SK-N-SH (cell line): ENCODE measurements around the gene IL17RC. TPM values are rescaled to one million over a fixed set of nuclear protein-coding genes. Genes with fewer than 3 reads are reported as not detected.

Experiments
- CTCF ChIA-PET: fragments of 300-600, 350-600 bp; formaldehyde crosslinking; extraction: SDS; loops from one replicate; lab custom pipeline; 2021; lab: Yijun Ruan, JAX
- POLR2A ChIA-PET: fragments of 350-600 bp; sonication (Branson Sonifier 250); formaldehyde crosslinking; extraction: SDS; loops from one replicate; lab custom pipeline; 2020; ENCODE audit warnings: antibody characterized with exemption, inconsistent platforms; lab: Yijun Ruan, JAX
- DNase-seq: peaks from one replicate; pipeline ENCODE4 v3.0.0; 2012
- H2AFZ ChIP-seq: fragments of 200-600 bp; sonication (generic); 2 replicates; pipeline ENCODE4 v1.8.1; 2016; ENCODE audit warnings: antibody characterized with exemption, mild to moderate bottlenecking, low read depth
- H3F3A ChIP-seq: fragments of 200-600 bp; sonication (generic); replicated peaks from 2 replicates; pipeline ENCODE3; 2016; ENCODE audit warnings: antibody characterized with exemption, mild to moderate bottlenecking; ENCODE audit not compliant: insufficient read depth
- H3K27ac ChIP-seq, 2 experiments: fragments of 200-500 bp in 1 of 2; fragments of 200-600 bp in 1 of 2; sonication (Bioruptor generic) in 1 of 2; sonication (generic), shearing (Covaris generic) in 1 of 2; 2 replicates each; pipeline versions ENCODE4 v1.5.1 to v1.6.1; 2014 to 2016; ENCODE audit warnings: low read depth in 2 of 2, inconsistent platforms in 1 of 2, low read length in 1 of 2, mild to moderate bottlenecking in 1 of 2, mixed read lengths in 1 of 2
- H3K27me3 ChIP-seq: fragments of 200-600 bp; sonication (generic), shearing (Covaris generic); 2 replicates; pipeline ENCODE4 v1.6.1; 2016; ENCODE audit warnings: mixed run types; ENCODE audit not compliant: insufficient read depth
- H3K36me3 ChIP-seq, 2 experiments: fragments of 200-500 bp in 1 of 2; fragments of 200-600 bp in 1 of 2; sonication (Bioruptor generic) in 1 of 2; sonication (generic) in 1 of 2; replicated peaks in 1 of 2; 2 replicates each; pipeline versions ENCODE3 to v1.5.1; 2014 to 2016; ENCODE audit warnings: low read length in 1 of 2, mild to moderate bottlenecking in 1 of 2; ENCODE audit not compliant: insufficient read depth in 2 of 2, control insufficient read depth in 1 of 2
- H3K4me1 ChIP-seq, 2 experiments: fragments of 200-500 bp in 1 of 2; fragments of 200-600 bp in 1 of 2; sonication (Bioruptor generic) in 1 of 2; sonication (generic), shearing (Covaris generic) in 1 of 2; 2 replicates each; pipeline versions ENCODE4 v1.5.1 to v1.6.1; 2014 to 2016; ENCODE audit warnings: low read depth in 1 of 2, low read length in 1 of 2, mixed run types in 1 of 2; ENCODE audit not compliant: insufficient read depth in 2 of 2, control insufficient read depth in 1 of 2
- H3K4me2 ChIP-seq: fragments of 200-600 bp; sonication (generic), shearing (Covaris generic); 2 replicates; pipeline ENCODE4 v1.6.1; 2017; ENCODE audit warnings: mixed run types
- H3K4me3 ChIP-seq, 2 experiments: fragments of 200-500 bp in 1 of 2; fragments of 200-600 bp in 1 of 2; sonication (Bioruptor generic) in 1 of 2; sonication (generic), shearing (Covaris generic) in 1 of 2; 2 replicates each; pipeline versions ENCODE4 v1.5.1 to v1.8.1; 2014 to 2016; ENCODE audit warnings: low read depth in 2 of 2, inconsistent platforms in 1 of 2, low read length in 1 of 2, mild to moderate bottlenecking in 1 of 2, mixed read lengths in 1 of 2, moderate library complexity in 1 of 2
- H3K79me2 ChIP-seq: fragments of 200-600 bp; sonication (generic); 2 replicates; pipeline ENCODE4 v1.8.1; 2017; ENCODE audit warnings: mild to moderate bottlenecking; ENCODE audit not compliant: insufficient read depth
- H3K9ac ChIP-seq: fragments of 200-600 bp; sonication (generic); 2 replicates; pipeline ENCODE4 v1.6.1; 2017; ENCODE audit warnings: mixed run types
- H3K9me2 ChIP-seq: fragments of 200-600 bp; sonication (generic); 2 replicates; pipeline ENCODE4 v1.6.1; 2017; ENCODE audit warnings: mixed run types
- H3K9me3 ChIP-seq: fragments of 200-600 bp; sonication (generic); 2 replicates; pipeline ENCODE4 v1.6.1; 2017; ENCODE audit warnings: mixed run types, mild to moderate bottlenecking, moderate library complexity
- H4K20me1 ChIP-seq: fragments of 200-600 bp; sonication (generic); 2 replicates; pipeline ENCODE4 v1.6.1; 2017; ENCODE audit warnings: mild to moderate bottlenecking, mixed run types; ENCODE audit not compliant: insufficient read depth
- CHD2 ChIP-seq: fragments of 150-350 bp; IDR thresholded peaks from 2 replicates; pipeline ENCODE4 v1.6.1; 2018; ENCODE audit warnings: low read length; ENCODE audit not compliant: partially characterized antibody
- ELF1 ChIP-seq: IDR thresholded peaks from 2 replicates; pipeline ENCODE4 v1.4.0; 2012
- EP300 ChIP-seq, 2 experiments: IDR thresholded peaks; 2 replicates each; pipeline versions ENCODE4 v1.4.0 to v1.6.1; 2012; ENCODE audit warnings: borderline replicate concordance in 1 of 2, low read depth in 1 of 2, low read length in 1 of 2
- FOXM1 ChIP-seq: IDR thresholded peaks from 2 replicates; pipeline ENCODE4 v1.4.0; 2012; ENCODE audit warnings: low read depth, mild to moderate bottlenecking
- GATA2 ChIP-seq: sonication (generic); formaldehyde crosslinking; IDR thresholded peaks from 2 replicates; pipeline ENCODE4 v1.5.0; 2020; ENCODE audit warnings: mild to moderate bottlenecking, missing genetic modification reagents
- NFIC ChIP-seq: IDR thresholded peaks from 2 replicates; pipeline ENCODE4 v1.4.0; 2012; ENCODE audit warnings: borderline replicate concordance
- RAD21 ChIP-seq: IDR thresholded peaks from 2 replicates; pipeline ENCODE4 v1.6.1; 2012; ENCODE audit warnings: mild to moderate bottlenecking, low read length
- RFX5 ChIP-seq: IDR thresholded peaks from 2 replicates; pipeline ENCODE4 v1.6.1; 2012; ENCODE audit warnings: mild to moderate bottlenecking, improper control_type of control experiment, low read length
- SMC3 ChIP-seq: IDR thresholded peaks from 2 replicates; pipeline ENCODE4 v1.6.1; 2012; ENCODE audit warnings: low read depth, low read length, improper control_type of control experiment
- TCF12 ChIP-seq: IDR thresholded peaks from 2 replicates; pipeline ENCODE4 v1.4.0; 2012
- YY1 ChIP-seq: IDR thresholded peaks from 2 replicates; pipeline ENCODE4 v1.4.0; 2012; ENCODE audit warnings: low read depth, mild to moderate bottlenecking
- WGBS: methylation state at CpG from one replicate; pipeline ENCODE4 v1.1.6; 2017; ENCODE audit warnings: low lambda C conversion rate; 5-methylcytosine and 5-hydroxymethylcytosine counted together
- polyA plus RNA-seq, 3 experiments: library from polyadenylated mRNA; depleted of rRNA; stranded (reverse); fragments of >200 nt; gene quantifications; 2 replicates each; pipeline ENCODE4 v1.2.3, GENCODE V29; 2012
- TF ChIP-seq, protein P1 (sequence below): fragments of 150-350 bp; IDR thresholded peaks from 2 replicates; pipeline ENCODE4 v1.6.1; 2016; ENCODE audit warnings: mild to moderate bottlenecking, low read depth, low read length
- TF ChIP-seq, protein P2 (sequence below): IDR thresholded peaks from 2 replicates; pipeline ENCODE4 v1.4.0; 2012; ENCODE audit warnings: low read depth
- TF ChIP-seq, protein P3 (sequence below): IDR thresholded peaks from 2 replicates; pipeline ENCODE4 v1.6.1; 2012; ENCODE audit warnings: mild to moderate bottlenecking, low read depth, low read length, moderate library complexity

The IL17RC gene
- polyA plus RNA-seq, 1 of the 3 experiments (the other 2 are of a cell fraction) = 17.3 TPM

DNA sequence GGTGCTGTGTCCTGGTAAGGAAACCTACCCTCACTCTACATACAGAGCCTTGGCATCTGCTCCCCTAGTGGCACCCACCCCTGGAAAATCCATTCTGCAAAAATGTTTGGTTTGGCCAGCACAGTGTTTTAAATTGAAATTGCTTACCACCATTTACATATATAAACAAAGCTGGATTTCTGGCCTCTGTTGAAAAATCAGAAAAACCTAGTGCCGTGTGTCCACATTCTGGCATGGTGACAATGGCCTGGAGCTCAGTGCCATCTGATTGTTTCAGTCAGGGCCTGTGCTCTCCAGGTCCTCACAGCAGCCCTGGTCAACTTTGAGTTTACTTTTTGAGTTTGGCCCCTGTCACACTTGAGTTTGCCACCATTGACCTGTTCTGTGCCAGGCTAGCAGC, 2.9 kb upstream of the IL17RC start:
- Histone ChIP-seq H3K9ac (no peak overlapping the region), H3K4me2 (no peak overlapping the region), H3K4me1 (peaks cover 6 to 44% of the 10 kb centered on the region in 2 experiments; a peak in 3 of 4 replicates), H3K27me3 (no peaks in the 10 kb centered on the region), H3K79me2 (no peaks in the 10 kb centered on the region), H3F3A (peaks cover 6% of the 10 kb centered on the region), H3K9me3 (no peaks in the 10 kb centered on the region), H4K20me1 (no peaks in the 10 kb centered on the region), H3K27ac (peak overlapping the region in 1 of 2 experiments; percentile 65; a peak in 2 of 4 replicates), H3K36me3 (no peaks in the 10 kb centered on the region), H3K9me2 (no peaks in the 10 kb centered on the region), H3K4me3 (no peak overlapping the region), H2AFZ (no peak overlapping the region)
- WGBS = 82% methylated on average over 1 of the region's 1 CpG
- POLR2A ChIA-PET = interaction anchor here (0.6 to 1.9 kb wide), 4 partner anchors 16 to 65 kb away, joined by 3 to 6 read pairs (median 4); partner anchors contain the start of gene JAGN1
- DNase-seq = peak; percentile 45
- CTCF ChIA-PET = interaction anchor here (0.7 to 3.9 kb wide), 6 partner anchors 10 to 67 kb away, joined by 3 to 33 read pairs (median 6); partner anchors contain the start of gene CRELD1
- no peak for TF ChIP-seq NFIC
- TF ChIP-seq, protein P1, sequence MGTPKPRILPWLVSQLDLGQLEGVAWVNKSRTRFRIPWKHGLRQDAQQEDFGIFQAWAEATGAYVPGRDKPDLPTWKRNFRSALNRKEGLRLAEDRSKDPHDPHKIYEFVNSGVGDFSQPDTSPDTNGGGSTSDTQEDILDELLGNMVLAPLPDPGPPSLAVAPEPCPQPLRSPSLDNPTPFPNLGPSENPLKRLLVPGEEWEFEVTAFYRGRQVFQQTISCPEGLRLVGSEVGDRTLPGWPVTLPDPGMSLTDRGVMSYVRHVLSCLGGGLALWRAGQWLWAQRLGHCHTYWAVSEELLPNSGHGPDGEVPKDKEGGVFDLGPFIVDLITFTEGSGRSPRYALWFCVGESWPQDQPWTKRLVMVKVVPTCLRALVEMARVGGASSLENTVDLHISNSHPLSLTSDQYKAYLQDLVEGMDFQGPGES = no peak
- no peak for TF ChIP-seq SMC3
- TF ChIP-seq, protein P2, sequence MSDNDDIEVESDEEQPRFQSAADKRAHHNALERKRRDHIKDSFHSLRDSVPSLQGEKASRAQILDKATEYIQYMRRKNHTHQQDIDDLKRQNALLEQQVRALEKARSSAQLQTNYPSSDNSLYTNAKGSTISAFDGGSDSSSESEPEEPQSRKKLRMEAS = no peak
- no peak for TF ChIP-seq FOXM1
- no peak for TF ChIP-seq YY1
- TF ChIP-seq EP300 (IDR thresholded peaks at IDR 0.05; ENCODE audit: borderline replicate concordance in 1 of 2, low read depth in 1 of 2, low read length in 1 of 2) = no peak
- no peak for TF ChIP-seq RAD21
- TF ChIP-seq, all 33 proteins: peak for 0

GRCh38 chr3:9914559-9915253, 2.2 kb upstream of the IL17RC start:
- Histone ChIP-seq H3K36me3 (no peaks in the 10 kb centered on the region), H3F3A (peaks cover 6% of the 10 kb centered on the region), H2AFZ (no peak overlapping the region), H3K27me3 (no peaks in the 10 kb centered on the region), H3K4me2 (peak overlapping the region; percentile 86; the same call in 1 of the 2 replicates), H3K4me1 (peaks cover 6 to 44% of the 10 kb centered on the region in 2 experiments; a peak in 3 of 4 replicates), H3K9ac (no peak overlapping the region), H3K79me2 (no peaks in the 10 kb centered on the region), H4K20me1 (no peaks in the 10 kb centered on the region), H3K9me2 (no peaks in the 10 kb centered on the region), H3K9me3 (no peaks in the 10 kb centered on the region), H3K27ac (peak overlapping the region in 1 of 2 experiments; percentile 60; a peak in 1 of 4 replicates), H3K4me3 (peak overlapping the region in 1 of 2 experiments; percentile 43; a peak in 3 of 4 replicates)
- TF ChIP-seq, protein P3, sequence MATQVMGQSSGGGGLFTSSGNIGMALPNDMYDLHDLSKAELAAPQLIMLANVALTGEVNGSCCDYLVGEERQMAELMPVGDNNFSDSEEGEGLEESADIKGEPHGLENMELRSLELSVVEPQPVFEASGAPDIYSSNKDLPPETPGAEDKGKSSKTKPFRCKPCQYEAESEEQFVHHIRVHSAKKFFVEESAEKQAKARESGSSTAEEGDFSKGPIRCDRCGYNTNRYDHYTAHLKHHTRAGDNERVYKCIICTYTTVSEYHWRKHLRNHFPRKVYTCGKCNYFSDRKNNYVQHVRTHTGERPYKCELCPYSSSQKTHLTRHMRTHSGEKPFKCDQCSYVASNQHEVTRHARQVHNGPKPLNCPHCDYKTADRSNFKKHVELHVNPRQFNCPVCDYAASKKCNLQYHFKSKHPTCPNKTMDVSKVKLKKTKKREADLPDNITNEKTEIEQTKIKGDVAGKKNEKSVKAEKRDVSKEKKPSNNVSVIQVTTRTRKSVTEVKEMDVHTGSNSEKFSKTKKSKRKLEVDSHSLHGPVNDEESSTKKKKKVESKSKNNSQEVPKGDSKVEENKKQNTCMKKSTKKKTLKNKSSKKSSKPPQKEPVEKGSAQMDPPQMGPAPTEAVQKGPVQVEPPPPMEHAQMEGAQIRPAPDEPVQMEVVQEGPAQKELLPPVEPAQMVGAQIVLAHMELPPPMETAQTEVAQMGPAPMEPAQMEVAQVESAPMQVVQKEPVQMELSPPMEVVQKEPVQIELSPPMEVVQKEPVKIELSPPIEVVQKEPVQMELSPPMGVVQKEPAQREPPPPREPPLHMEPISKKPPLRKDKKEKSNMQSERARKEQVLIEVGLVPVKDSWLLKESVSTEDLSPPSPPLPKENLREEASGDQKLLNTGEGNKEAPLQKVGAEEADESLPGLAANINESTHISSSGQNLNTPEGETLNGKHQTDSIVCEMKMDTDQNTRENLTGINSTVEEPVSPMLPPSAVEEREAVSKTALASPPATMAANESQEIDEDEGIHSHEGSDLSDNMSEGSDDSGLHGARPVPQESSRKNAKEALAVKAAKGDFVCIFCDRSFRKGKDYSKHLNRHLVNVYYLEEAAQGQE = no peak
- TF ChIP-seq SMC3 (no peak), CHD2 (no peak), TCF12 (no peak), ELF1 (no peak), GATA2 (CRISPR knock-in tag) (no peak), RFX5 (no peak), EP300 (IDR thresholded peaks at IDR 0.05; ENCODE audit: borderline replicate concordance in 1 of 2, low read depth in 1 of 2, low read length in 1 of 2) (no peak)
- POLR2A ChIA-PET = interaction anchor here (0.6 to 1.9 kb wide), 4 partner anchors 15 to 370 kb away, joined by 3 to 6 read pairs (median 4); partner anchors contain the start of gene JAGN1
- DNase-seq = peak; percentile 78
- CTCF ChIA-PET = interaction anchor here (0.7 to 3.9 kb wide), 6 partner anchors 11 to 67 kb away, joined by 3 to 33 read pairs (median 8); partner anchors contain the start of gene CRELD1
- 65% methylated on average over 5 of the region's 15 CpGs for WGBS
